NCI-H2107 treated with DMSO at 0.1 percent for 48 hours (cell line): ENCODE measurements around the gene OXA1L.
"Not testable (repeated sequence)": the region's sequence is repeated elsewhere in the genome, so short reads cannot be mapped to it uniquely, and the experiment has no call there.

Experiments
- DNase-seq: peaks from one replicate; lab custom pipeline; 2025; ENCODE audit not compliant: unreplicated experiment; lab: John Stamatoyannopoulos, UW

Gene OXA1L

DNA sequence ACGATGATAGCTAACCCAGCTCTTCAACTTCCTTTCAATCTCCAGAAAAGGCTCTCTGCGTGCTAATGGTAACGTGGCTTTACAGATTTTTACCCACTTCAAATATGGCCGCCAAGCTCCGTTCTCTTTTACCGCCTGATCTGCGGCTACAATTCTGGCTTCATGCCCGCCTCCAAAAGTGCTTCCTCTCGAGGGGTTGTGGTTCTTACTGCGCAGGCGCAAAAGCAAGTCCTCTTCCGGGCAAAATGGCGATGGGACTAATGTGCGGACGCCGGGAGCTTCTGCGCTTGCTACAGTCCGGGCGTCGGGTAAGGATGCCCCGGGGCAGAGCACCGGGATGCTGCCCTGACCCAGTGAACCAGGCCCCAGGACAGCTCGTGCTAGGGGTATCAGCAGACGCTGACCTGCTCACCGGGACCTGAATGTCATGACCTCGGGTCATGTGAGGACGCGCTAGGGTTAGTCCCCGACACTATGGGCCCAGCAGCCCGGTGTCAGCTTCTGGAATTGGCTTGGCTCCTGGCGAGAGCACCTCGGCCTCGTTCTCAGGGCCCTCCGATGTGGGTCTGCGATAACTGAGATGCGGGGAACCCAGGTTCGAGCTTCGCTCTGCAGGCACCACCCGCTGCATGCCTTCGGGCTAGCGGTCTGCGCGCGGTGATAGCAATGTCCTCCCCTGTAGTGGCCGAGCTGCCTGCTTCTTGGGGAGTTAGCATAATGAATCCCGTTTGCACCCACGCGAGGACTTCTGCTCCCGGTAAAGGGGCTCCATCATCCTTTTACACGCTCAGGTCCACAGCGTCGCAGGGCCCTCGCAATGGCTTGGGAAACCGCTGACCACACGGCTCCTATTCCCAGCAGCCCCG, at the start of gene OXA1L:
Gene OXA1L (plus strand): TSS at position 232 of the 866 bp plus-strand sequence. CDS start 14 bp downstream, at position 246.
- DNase-seq: peak; percentile 99

DNA sequence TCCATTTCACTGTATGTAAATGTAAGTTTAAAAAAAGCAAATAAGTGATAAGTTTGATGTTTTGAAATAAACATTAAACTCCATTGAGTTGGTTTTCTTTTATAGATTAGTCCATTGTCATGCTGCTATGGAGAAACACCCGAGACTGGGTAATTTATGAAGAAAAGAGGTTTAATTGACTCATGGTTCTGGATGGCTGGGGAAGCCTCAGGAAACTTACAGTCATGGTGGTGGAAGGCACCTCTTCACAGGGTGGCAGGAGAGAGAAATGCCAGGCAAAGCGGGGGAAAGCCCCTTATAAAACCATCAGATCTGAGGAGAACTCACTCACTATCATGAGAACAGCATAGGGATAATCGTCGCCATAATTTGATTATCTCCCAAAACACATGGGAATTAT, 48.4 kb upstream of the OXA1L start:
- no peak for DNase-seq

DNA sequence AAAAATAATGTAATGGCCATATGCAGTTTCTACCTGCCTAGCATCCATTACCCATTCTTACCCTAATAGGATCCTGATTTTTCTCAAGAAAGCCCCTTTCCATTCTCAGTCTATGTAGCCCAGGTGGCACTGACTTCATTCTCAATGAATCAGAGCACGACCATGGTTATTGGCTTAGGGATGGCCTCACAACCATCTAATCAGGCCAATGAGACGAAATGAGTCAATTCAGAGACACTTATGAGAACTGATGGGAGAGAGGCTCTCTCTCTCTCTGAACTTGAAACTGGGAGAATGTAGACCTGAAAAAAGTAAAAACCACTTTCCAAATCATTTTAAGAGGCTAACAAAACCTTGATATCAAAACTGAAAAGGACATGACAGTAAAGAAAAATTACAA, 45.3 kb upstream of the OXA1L start:
- DNase-seq: no peak

DNA sequence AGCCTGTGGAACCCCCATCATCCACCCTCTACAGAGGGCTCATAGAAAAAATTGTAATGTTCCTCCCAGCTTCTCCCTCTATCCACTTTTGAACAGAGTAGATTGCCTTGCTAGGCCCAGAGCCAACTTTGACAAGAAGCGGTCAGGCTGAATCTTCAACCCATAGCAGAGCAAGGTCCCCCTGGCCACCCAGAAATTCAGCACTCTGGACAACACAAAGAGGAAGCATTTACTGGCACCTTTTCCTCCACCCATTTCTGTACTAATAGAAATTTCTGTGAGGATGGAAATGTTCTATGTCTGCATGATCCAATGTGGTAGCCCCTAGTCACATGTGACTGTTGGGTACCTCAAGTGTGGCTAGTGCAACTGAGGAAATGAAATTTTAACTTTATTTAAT, 42.7 kb upstream of the OXA1L start:
- DNase-seq: no peak

DNA sequence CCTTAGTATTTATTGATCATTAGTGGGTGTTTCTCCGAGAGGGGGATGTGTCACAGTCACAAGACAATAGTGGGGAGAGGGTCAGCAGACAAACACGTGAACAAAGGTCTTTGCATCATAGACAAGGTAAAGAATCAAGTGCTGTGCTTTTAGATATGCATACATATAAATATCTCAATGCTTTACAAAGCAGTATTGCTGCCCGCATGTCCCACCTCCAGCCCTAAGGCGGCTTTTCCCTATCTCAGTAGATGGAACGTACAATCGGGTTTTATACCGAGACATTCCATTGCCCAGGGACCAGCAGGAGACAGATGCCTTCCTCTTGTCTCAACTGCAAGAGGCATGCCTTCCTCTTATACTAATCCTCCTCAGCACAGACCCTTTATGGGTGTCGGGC, 41.6 kb upstream of the OXA1L start:
- DNase-seq: not testable (repeated sequence)

DNA sequence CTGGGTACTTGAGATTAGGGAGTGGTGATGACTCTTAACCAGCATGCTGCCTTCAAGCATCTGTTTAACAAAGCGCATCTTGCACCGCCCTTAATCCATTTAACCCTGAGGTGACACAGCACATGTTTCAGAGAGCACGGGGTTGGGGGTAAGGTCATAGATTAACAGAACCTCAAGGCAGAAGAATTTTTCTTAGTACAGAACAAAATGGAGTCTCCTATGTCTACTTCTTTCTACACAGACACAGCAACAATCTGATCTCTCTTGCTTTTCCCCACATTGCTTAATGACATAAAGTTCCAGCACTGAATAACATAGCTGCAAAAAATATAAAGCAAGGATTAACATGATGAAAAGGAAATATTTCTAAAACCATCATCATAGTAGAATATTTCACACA, 41.1 kb upstream of the OXA1L start:
- DNase-seq: not testable (repeated sequence)

DNA sequence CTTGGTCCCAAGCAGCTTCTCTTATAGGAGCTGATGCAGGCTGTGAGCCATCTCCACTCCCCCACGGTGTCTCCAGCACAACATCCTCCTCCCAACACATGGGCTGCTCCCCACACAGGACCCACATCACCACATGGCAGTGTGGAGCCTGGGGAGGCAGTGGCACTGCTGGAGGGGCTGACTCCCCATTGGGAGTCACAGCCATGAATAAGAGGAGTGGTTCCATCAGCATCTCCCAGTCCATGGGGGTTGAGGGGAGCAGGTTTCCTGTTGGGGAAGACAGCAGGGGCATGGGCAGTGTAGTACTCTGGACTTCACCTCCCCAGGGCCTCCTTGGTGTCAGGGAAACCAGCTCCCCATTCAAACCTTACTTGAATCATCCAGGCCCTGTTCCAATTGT, 40.5 kb upstream of the OXA1L start:
- DNase-seq: no peak

DNA sequence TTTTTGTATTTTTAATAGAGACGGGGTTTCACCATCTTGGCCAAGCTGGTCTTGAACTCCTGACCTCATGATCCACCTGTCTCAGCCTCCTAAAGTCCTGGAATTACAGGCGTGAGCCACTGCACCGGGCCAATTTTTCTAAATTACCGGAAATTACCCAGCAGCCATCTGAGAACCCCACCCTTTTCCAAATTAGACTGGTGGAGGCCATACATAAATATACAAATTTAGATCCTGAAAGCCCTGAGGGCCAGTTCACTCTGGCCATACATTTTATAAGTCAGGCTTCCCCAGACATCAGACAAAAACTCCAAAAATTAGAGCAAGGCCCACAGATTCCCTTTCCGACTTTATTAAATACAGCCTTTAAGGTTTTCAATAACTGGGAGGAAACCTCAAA, 34.4 kb upstream of the OXA1L start:
- not testable (repeated sequence) for DNase-seq

DNA sequence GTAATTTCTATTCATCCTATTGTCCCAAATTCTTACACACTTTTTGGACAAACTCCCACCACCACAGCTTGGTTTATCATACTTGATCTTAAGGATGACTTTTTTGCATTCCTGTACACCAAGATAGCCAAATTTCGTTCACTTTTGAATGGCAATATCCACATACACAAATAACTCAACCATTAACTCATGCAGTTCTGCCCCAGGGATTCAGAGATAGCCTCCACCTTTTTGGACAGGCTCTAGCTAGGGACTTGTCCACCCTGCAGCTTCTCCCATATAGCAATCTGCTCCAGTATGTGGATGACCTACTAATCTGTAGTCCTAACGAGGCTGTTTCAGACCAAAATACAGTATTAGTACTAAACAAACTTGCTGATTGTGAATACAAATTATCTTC, 32.7 kb upstream of the OXA1L start:
- no peak for DNase-seq

DNA sequence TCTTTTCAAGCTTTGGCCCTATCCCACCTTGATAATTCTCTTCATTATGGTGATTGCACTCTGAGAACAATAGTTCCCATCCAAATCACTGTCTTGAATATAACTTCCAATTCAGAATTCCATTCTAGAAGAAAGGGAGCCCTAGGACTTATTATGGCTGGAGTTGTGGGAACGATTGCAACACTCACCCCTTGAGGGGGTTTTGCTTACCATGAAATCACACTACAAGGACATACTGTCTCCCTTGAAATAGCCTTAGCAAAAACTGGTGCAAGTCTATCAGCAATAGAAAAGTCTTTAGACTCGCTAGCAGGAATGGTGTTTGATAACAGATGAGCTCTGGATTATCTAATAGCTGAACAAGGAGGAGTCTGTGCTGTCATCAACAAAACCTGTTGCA, 31.4 kb upstream of the OXA1L start:
- DNase-seq: no peak

DNA sequence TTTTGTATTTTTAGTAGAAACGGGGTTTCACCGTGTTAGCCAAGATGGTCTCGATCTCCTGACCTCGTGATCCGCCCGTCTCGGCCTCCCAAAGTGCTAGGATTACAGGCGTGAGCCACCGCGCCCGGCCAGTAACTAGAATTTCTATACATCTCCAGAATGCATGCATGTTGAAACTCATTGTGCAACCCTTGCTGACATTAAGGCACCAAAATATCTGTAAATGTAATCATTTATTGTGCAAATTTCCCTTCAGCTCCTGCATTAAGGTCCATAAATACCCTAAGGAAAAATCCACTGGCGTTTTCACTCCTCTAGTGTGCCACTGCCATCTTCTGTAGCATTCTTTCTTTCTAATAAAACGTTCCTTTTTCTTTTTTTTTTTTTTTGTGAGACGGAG, 30.1 kb upstream of the OXA1L start:
- DNase-seq: not testable (repeated sequence)

DNA sequence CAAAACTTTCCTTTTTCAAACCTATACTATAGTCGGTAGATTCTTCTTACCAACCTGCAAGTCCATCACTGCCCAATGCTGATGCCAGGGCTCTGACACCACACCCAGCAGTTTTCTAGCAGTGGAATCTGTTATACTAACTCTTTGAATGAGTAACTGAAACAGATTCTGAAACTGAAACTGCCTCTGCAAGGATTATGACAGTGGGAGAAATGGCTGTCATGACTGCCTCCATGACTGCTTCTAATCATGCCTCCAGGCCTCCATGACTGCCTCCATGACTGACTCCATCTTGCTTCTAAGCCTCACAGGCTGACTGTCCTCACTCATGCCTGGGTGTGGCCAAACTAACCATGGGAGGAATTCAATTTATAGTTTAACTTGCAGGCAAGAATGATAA, 29.4 kb upstream of the OXA1L start:
- no peak for DNase-seq

DNA sequence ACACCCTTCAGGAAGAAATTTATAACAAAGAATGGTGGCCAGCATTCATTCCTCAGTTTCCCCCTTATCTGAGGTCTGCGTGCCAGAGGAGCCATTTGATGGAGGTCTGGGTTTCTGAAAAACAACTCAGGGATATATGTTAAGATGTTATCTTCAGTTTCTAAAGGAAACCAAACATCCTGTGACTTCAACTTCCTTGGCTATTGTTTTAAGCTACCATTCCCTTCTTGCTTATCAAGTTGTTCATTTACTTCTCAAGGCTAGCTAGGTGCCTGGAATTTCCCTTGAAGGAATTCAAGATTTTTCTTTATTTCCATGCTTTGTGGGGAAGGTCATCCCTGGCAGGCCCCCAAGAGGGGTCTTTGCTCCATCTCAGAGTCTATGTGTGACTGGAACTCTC, 27.1 kb upstream of the OXA1L start:
- no peak for DNase-seq

DNA sequence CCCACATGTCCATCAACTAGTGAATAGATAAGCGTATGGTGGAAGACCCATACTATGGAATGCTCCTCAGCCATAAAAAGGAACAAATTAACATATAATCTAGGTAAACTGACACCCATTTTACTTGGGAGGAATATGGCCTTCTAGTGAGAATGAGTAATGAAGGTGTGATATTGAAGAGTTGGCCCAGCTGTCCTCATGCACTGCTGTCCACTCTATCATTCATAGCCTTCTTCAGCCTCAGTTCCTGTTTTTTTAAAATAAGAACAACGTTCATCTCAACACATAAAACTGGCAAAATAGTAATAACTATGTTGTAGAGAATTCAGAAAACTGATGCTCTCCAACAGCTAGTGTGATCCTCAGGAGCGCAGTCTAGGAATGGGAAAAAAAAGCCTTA, 26.5 kb upstream of the OXA1L start:
- no peak for DNase-seq

DNA sequence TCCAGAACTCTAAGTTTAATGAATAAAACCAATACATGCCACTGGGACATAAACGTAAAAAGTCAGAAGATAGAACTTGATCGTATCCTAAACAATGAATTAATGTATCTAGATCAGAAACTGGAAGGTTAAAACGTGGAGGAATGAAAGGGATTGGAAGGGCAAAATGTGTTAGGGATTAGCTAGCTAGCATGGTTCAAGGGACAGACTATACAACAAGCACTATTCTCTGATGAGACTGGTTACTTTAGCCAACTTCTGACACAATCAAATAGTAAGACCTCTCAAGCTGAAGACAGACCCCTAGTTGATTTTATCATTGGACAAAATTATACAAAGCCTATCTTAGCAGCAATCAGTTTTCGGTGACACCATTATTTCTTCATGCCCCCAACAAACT, 18.7 kb upstream of the OXA1L start:
- no peak for DNase-seq

DNA sequence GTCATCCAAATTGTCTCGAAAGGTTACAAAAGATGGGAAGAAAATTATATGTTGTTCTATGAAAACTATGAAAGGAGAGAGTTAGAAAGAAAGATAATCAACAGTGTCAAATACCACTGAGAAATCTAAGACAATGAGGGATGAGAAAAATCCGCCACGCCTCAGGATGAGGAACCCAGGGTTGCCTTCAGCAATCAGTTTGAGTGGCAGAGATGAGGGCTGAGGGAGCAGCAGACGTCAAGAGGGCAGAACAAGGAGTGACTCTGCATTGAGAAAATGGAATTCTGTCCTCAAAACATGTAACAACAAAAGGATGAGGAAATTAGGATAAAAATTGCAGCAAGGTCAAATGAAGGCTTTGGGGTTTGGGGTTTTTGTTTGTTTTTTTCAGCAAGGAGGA, 18.3 kb upstream of the OXA1L start:
- DNase-seq: no peak

DNA sequence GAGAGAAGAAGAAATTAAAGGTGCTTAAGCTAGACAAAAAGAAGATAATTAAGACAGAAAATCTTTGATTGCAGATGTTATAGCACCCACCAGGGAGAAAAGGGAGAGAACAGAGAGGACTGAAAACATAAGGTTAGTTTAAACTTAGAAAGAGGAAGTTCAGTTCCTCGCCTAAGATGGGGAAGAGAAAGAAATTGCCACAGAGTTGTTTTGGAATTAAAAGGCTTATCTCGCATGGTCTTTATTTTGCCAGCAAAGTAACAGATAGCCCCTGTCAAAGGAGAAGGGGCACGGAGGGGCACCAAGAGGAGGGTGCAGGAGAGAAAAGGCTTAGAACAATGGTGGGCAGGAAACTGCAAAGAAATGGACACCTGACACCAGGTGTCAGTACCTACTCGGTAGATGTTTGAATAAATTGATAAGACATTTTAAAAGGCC, 17.8 kb upstream of the OXA1L start:
- no peak for DNase-seq

DNA sequence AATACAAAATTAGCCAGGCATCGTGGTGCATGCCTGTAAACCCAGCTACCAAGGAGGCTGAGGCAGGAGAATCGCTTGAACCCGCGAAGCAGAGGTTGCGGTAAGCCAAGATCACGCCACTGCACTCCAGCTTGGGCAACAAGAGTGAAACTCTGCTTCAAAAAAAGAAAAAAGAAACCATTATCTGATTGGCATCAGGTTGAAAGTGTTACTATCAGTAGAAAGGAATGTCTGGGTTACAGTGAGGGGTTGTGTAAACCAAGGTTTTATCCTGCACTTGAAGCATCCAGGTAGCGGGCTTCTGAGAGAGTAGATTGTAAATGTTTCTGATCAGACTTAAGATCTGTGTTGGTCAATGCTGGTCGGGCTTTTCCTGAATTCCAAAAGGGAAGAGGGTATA, 14.1 kb upstream of the OXA1L start:
- no peak for DNase-seq

DNA sequence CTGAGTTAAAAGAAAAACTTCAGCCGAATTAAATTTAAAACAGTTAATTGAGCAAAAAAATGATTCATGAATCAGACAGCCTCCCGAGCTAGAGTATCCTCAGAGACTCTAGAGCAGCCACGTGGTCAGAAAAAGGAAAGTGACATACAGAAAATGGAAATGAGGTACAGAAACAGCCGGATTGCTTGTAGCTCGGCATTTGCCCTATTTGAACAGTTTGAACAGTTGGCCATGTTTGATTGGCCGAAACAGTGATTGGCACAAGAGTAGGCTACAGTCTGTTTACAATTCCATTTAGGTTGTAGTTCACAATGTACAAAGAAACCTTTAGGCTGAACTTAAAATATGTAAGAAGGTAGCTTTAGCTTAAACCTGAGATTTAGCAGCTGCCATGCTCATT, 12.9 kb upstream of the OXA1L start:
- no peak for DNase-seq

DNA sequence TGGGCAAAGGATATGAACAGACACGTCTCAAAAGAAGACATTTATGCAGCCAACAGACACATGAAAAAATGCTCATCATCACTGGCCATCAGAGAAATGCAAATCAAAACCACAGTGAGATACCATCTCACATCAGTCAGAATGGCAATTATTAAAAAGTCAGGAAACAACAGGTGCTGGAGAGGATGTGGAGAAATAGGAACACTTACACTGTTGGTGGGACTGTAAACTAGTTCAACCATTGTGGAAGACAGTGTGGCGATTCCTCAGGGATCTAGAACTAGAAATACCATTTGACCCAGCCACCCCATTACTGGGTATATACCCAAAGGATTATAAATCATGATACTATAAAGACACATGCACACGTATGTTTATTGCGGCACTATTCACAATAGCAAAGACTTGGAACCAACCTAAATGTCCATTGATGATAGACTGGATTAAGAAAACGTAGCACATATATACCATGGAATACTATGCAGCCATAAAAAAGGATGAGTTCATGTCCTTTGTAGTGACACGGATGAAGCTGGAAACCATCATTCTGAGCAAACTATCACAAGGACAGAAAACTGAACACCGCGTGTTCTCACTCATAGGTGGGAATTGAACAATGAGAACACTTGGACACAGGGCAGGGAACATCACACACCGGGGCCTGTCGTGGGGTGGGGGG, 8.4 kb upstream of the OXA1L start:
- DNase-seq: not testable (repeated sequence)

DNA sequence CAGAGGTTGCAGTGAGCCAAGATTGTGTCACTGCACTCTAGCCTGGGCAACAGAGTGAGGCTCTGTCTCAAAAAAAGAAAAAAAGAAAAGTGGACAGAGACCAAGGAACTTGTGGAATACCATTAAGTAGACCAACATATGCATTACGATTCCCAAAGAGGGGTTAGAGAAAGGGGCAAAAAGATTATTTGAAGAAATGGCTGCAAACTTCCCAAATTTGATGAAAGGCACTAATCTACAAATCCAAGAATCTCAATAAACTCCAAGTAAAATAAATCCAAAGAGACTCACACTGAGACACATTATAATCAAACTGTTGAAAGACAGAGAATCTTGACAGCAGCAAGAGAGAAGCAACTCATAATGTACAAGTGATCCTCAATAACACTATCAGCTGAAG, 4.8 kb upstream of the OXA1L start:
- no peak for DNase-seq

DNA sequence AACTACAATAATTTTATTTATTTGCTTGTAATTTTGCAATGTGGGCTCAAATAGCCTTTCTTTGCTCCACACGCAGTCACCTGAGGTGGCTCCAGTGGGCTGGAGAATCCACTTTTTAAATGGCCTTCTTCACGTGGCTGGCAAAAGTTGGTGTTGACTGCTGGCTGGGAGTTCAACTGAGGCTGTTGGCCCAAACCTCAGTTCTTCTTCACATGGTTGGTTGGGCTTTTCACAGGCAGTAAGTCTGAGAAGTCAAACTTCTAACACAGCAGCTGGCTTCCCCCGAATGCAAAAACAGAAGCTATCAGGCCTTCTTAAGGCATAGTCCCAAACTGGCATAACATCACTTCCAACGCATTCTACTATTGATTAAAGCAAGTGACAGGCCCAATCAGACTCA, 2.1 kb upstream of the OXA1L start:
- DNase-seq: no peak

DNA sequence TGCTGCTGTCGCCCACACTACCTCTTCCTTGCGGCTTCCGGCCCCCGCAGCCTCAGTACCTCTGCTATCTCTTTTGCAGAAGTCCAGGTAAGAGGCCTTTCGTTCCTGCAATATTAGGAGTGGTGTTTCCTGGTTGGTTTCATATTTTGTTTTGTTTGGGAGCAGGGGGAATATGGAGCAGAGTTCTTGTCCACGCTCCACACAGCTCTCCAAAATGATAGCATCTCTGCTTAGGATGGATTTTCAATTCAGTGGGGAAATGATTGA, 768 bp downstream of the OXA1L start:
- no peak for DNase-seq
